PFSK-1 (cell line): ENCODE results near the gene ONECUT2.

Source experiments
- FOXP2 ChIP-seq: optimal IDR thresholded peaks from 2 replicates; pipeline ENCODE3; 2011; ENCODE audit warnings: borderline replicate concordance, control low read depth, inconsistent platforms; ENCODE audit not compliant: insufficient read depth; ENCODE audit errors: extremely low read length, extremely low read depth
- POLR2AphosphoS5 ChIP-seq: IDR thresholded peaks from 2 replicates; pipeline ENCODE4 v1.6.1; 2012; ENCODE audit warnings: low read depth, mild to moderate bottlenecking, control low read depth, low read length, moderate library complexity
- REST ChIP-seq, 2 experiments: IDR thresholded peaks; 2 replicates each; pipeline versions ENCODE4 v1.6.1 to v1.8.0; 2011 to 2012; ENCODE audit warnings: low read depth in 2 of 2, low read length in 2 of 2, control low read depth in 1 of 2, inconsistent platforms in 1 of 2, mild to moderate bottlenecking in 1 of 2, moderate library complexity in 1 of 2; ENCODE audit not compliant: insufficient read depth in 1 of 2
- SIN3A ChIP-seq: IDR thresholded peaks from 2 replicates; pipeline ENCODE4 v1.6.1; 2012; ENCODE audit warnings: mild to moderate bottlenecking, low read length, moderate library complexity, borderline replicate concordance; ENCODE audit not compliant: insufficient read depth
- TAF1 ChIP-seq: IDR thresholded peaks from 2 replicates; pipeline ENCODE4 v1.6.1; 2012; ENCODE audit warnings: low read length, control low read depth, borderline replicate concordance; ENCODE audit not compliant: insufficient read depth

The ONECUT2 gene

GRCh38 chr18:57428221-57429150 is 6.7 kb upstream of the ONECUT2 start:
- no peak for TF ChIP-seq FOXP2
- TF ChIP-seq POLR2AphosphoS5, result no peak
- no peak for TF ChIP-seq REST (IDR thresholded peaks at IDR 0.05; ENCODE audit: insufficient read depth in 1 of 2, low read depth in 2 of 2, low read length in 2 of 2)
- TF ChIP-seq TAF1, result no peak
- no peak for TF ChIP-seq SIN3A

GRCh38 chr18:57429167-57430078 is 5.8 kb upstream of the ONECUT2 start:
- TF ChIP-seq TAF1 (no peak), SIN3A (no peak), FOXP2 (no peak), POLR2AphosphoS5 (no peak), REST (IDR thresholded peaks at IDR 0.05; ENCODE audit: insufficient read depth in 1 of 2, low read depth in 2 of 2, low read length in 2 of 2) (no peak)

- TF ChIP-seq SIN3A, result no peak
- no peak for TF ChIP-seq FOXP2
- no peak for TF ChIP-seq TAF1
- no peak for TF ChIP-seq REST (IDR thresholded peaks at IDR 0.05; ENCODE audit: insufficient read depth in 1 of 2, low read depth in 2 of 2, low read length in 2 of 2)
- no peak for TF ChIP-seq POLR2AphosphoS5
Measured at GRCh38 chr18:57430079-57431001, 4.8 kb upstream of the ONECUT2 start.

- TF ChIP-seq REST (IDR thresholded peaks at IDR 0.05; ENCODE audit: insufficient read depth in 1 of 2, low read depth in 2 of 2, low read length in 2 of 2) (no peak), POLR2AphosphoS5 (no peak), TAF1 (no peak), FOXP2 (no peak), SIN3A (no peak)
Measured at GRCh38 chr18:57431002-57431382, 4.2 kb upstream of the ONECUT2 start.
